Hepatocyte (in vitro differentiated cells): Measurements from ENCODE around the gene MOSMO. TPM values are rescaled to one million over a fixed set of nuclear protein-coding genes. Genes with fewer than 3 reads are reported as not detected.

ENCODE experiments used
- DNase-seq: peaks from one replicate; pipeline ENCODE4 v3.0.0-alpha.2; 2016; ENCODE audit warnings: low spot score
- H2AFZ ChIP-seq: fragments of 200-600 bp; sonication (generic); 2 replicates; pipeline ENCODE4 v1.6.0; 2016; ENCODE audit warnings: antibody characterized with exemption, mild to moderate bottlenecking
- H3K27ac ChIP-seq: fragments of 200-600 bp; sonication (generic); 2 replicates; pipeline ENCODE4 v1.5.1; 2016; ENCODE audit warnings: mild to moderate bottlenecking
- H3K27me3 ChIP-seq: fragments of 200-600 bp; sonication (generic); 2 replicates; pipeline ENCODE4 v1.6.1; 2016
- H3K36me3 ChIP-seq: fragments of 200-600 bp; sonication (generic); replicated peaks from 2 replicates; pipeline ENCODE4 v1.5.1; 2016; ENCODE audit warnings: low read depth; ENCODE audit not compliant: insufficient read depth
- H3K4me1 ChIP-seq: fragments of 200-600 bp; sonication (generic); 2 replicates; pipeline ENCODE4 v1.5.1; 2016; ENCODE audit warnings: mild to moderate bottlenecking, moderate library complexity; ENCODE audit not compliant: insufficient read depth
- H3K4me2 ChIP-seq: fragments of 200-600 bp; sonication (generic); 2 replicates; pipeline ENCODE4 v1.6.0; 2016
- H3K4me3 ChIP-seq: fragments of 200-600 bp; sonication (generic); 2 replicates; pipeline ENCODE4 v1.5.1; 2016; ENCODE audit warnings: mild to moderate bottlenecking
- H3K79me2 ChIP-seq: fragments of 200-600 bp; sonication (generic); 2 replicates; pipeline ENCODE4 v1.6.0; 2017; ENCODE audit warnings: mild to moderate bottlenecking
- H3K9me2 ChIP-seq: fragments of 200-600 bp; sonication (generic); replicated peaks from 2 replicates; pipeline ENCODE4 v1.6.0; 2017; ENCODE audit warnings: mild to moderate bottlenecking; ENCODE audit not compliant: insufficient read depth
- H3K9me3 ChIP-seq: fragments of 200-600 bp; sonication (generic); 2 replicates; pipeline ENCODE4 v1.5.1; 2016; ENCODE audit warnings: low read depth, mild to moderate bottlenecking
- H4K20me1 ChIP-seq: fragments of 200-600 bp; sonication (generic); 2 replicates; pipeline ENCODE4 v1.6.0; 2016; ENCODE audit warnings: mild to moderate bottlenecking; ENCODE audit not compliant: insufficient read depth, poor library complexity, severe bottlenecking
- EZH2 ChIP-seq: fragments of 200-600 bp; sonication (generic); IDR thresholded peaks from 2 replicates; pipeline ENCODE4 v1.6.1; 2016; ENCODE audit warnings: antibody characterized with exemption, mild to moderate bottlenecking, borderline replicate concordance
- EZH2phosphoT487 ChIP-seq: fragments of 200-600 bp; sonication (generic); IDR thresholded peaks from one replicate; pipeline ENCODE4 v1.6.1; 2018; ENCODE audit warnings: antibody characterized with exemption, mild to moderate bottlenecking, low read depth, moderate library complexity; ENCODE audit not compliant: unreplicated experiment, severe bottlenecking
- WGBS: methylation state at CpG from one replicate; pipeline ENCODE4 v1.1.6; 2016; ENCODE audit warnings: low lambda C conversion rate; ENCODE audit errors: missing lambda C conversion rate; 5-methylcytosine and 5-hydroxymethylcytosine counted together
- polyA plus RNA-seq: library from polyadenylated mRNA; unstranded; fragments of >200 nt; fragmentation: Nextera tagmentation; extraction: Ambion mirVana; gene quantifications from 2 replicates; pipeline ENCODE4 v1.2.1, GENCODE V29; 2016
- total RNA-seq: library from RNA; depleted of rRNA; stranded (reverse); fragments of >200 nt; gene quantifications from 2 replicates; pipeline ENCODE4 v1.2.3, GENCODE V29; 2014
- TF ChIP-seq, protein P1 (sequence below): fragments of 200-600 bp; sonication (generic); IDR thresholded peaks from 2 replicates; pipeline ENCODE4 v1.5.1; 2016; ENCODE audit warnings: antibody characterized with exemption, mild to moderate bottlenecking; ENCODE audit not compliant: poor library complexity

MOSMO gene
- total and polyA plus RNA-seq, 2 experiments from 2014 or later = 6.5 to 16.1 TPM

DNA sequence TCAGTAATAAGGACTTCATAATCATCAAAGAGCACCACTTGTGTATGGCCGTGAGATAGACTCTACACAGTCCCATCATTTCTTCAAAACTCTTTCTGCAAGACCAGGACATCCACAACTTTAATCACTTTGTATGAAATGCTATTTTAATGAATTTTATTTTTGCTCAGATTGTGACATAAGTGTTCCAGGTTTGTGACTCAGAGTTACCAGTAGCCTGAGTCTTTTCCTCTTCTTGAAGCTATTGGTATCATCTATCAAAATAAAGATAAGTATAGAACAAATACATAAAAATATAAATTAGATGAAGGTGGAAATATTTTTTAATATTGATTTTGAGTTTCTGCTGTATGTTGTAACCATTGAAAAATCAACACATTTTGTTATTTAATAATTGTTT is 67.9 kb downstream of the MOSMO start:
- Histone ChIP-seq H4K20me1 (no peaks in the 10 kb centered on the region), H3K9me3 (no peaks in the 10 kb centered on the region), H3K4me1 (no peaks in the 10 kb centered on the region), H3K4me3 (no peak overlapping the region), H3K36me3 (no peaks in the 10 kb centered on the region), H3K9me2 (no peaks in the 10 kb centered on the region), H3K27me3 (no peaks in the 10 kb centered on the region), H2AFZ (no peak overlapping the region), H3K4me2 (no peak overlapping the region), H3K27ac (no peak overlapping the region), H3K79me2 (no peaks in the 10 kb centered on the region)
- no peak for TF ChIP-seq EZH2phosphoT487
- TF ChIP-seq EZH2 = no peak
- TF ChIP-seq, protein P1, sequence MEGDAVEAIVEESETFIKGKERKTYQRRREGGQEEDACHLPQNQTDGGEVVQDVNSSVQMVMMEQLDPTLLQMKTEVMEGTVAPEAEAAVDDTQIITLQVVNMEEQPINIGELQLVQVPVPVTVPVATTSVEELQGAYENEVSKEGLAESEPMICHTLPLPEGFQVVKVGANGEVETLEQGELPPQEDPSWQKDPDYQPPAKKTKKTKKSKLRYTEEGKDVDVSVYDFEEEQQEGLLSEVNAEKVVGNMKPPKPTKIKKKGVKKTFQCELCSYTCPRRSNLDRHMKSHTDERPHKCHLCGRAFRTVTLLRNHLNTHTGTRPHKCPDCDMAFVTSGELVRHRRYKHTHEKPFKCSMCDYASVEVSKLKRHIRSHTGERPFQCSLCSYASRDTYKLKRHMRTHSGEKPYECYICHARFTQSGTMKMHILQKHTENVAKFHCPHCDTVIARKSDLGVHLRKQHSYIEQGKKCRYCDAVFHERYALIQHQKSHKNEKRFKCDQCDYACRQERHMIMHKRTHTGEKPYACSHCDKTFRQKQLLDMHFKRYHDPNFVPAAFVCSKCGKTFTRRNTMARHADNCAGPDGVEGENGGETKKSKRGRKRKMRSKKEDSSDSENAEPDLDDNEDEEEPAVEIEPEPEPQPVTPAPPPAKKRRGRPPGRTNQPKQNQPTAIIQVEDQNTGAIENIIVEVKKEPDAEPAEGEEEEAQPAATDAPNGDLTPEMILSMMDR = no peak
- DNase-seq = no peak
- 100% methylated on average over 1 of the region's 1 CpG for WGBS

DNA sequence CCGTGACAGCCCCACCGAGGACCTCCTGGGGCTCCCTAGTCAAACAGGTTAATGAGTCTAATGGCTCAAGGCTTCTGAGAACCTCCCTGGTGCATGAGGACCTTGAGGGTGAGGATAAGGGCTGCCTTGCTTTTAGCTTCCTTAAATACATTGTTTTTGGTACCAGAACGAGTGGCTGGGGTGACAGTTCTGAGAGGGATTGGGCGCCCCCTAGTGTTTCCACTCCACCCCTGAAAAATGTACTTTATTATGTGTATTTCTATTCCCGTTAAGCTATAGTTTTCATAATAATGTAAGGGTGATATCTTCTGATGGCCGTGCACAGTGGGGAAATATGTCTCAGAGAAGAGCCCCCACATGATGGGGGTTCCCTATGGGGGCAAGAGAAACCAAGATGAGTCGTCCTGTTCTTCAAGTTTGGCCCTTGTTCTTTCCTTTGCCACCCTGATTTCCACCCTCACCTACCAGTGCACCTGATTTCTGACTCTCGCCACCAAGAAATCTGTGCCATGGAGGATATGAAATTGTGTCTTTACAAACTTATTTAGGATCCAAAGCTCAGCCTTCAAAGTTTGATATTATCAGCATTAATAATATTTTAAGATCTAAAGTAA is 69.9 kb downstream of the MOSMO start:
- no peaks in the 10 kb centered on the region for H3K4me1 ChIP-seq
- no peaks in the 10 kb centered on the region for H3K36me3 ChIP-seq
- H3K4me2 ChIP-seq = no peak overlapping the region
- H3K9me2 ChIP-seq = no peaks in the 10 kb centered on the region
- no peaks in the 10 kb centered on the region for H3K9me3 ChIP-seq
- DNase-seq = peak; percentile 77
- no peak overlapping the region for H3K27ac ChIP-seq
- no peaks in the 10 kb centered on the region for H4K20me1 ChIP-seq
- H2AFZ ChIP-seq = no peak overlapping the region
- H3K79me2 ChIP-seq = no peaks in the 10 kb centered on the region
- no peaks in the 10 kb centered on the region for H3K27me3 ChIP-seq
- 43% methylated on average over 8 of the region's 8 CpGs for WGBS
- TF ChIP-seq, protein P1 = peak; percentile 80
- no peak for TF ChIP-seq EZH2phosphoT487
- H3K4me3 ChIP-seq = no peak overlapping the region

DNA sequence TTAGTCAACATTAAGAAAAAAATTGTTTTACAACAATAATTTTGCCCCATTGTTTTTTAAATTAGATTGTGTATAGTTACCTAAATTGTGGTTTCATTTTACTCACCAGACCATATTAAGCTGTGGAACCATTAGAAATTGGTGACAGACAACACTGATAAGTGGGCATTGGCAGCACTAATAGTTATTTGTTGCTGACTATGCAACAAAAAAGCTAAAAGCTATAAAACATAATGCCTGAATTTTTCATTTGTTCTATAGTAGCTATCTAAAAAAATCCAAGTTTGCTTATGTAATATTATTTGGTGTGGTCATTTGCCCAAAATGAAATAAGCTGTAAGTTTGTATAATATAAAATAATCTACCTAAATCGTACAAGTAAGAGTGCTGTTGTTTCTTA is 70.7 kb downstream of the MOSMO start:
- Histone ChIP-seq H3K4me3 (no peak overlapping the region), H3K36me3 (no peaks in the 10 kb centered on the region), H3K9me2 (no peaks in the 10 kb centered on the region), H3K4me1 (no peaks in the 10 kb centered on the region), H3K79me2 (no peaks in the 10 kb centered on the region), H3K27ac (no peak overlapping the region), H4K20me1 (no peaks in the 10 kb centered on the region), H3K9me3 (no peaks in the 10 kb centered on the region), H2AFZ (no peak overlapping the region), H3K27me3 (no peaks in the 10 kb centered on the region), H3K4me2 (no peak overlapping the region)
- TF ChIP-seq, protein P1 = no peak
- TF ChIP-seq EZH2phosphoT487 (no peak), EZH2 (no peak)
- WGBS = 76% methylated on average over 1 of the region's 1 CpG
- no peak for DNase-seq

DNA sequence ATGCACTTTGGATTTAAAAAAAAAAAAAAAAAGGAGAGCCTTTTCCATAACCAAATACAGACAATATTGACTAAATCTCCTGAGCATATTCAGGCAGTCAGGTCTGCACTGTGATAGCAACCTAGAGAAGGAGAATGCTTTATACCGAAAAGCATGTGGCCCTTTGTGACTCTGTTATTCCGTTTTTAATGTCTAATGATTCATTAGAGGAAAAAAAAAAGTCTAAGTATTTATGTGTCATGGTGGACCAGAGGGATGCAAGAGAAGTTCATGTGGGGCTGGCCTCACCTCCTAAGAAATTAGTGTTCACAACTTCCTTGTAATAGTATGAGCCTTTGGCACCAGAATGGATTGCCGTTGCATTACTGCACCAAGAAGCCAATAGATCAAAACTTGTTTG is 73.1 kb downstream of the MOSMO start:
- WGBS = 97% methylated on average over 3 of the region's 3 CpGs
- no peaks in the 10 kb centered on the region for H3K79me2 ChIP-seq

More for the DNA sequence above, 73.1 kb downstream of the MOSMO start:
- Histone ChIP-seq H3K4me2 (no peak overlapping the region), H3K9me3 (no peaks in the 10 kb centered on the region), H3K27me3 (no peaks in the 10 kb centered on the region), H3K9me2 (no peaks in the 10 kb centered on the region), H3K36me3 (no peaks in the 10 kb centered on the region), H3K27ac (no peak overlapping the region), H2AFZ (no peak overlapping the region), H3K4me3 (no peak overlapping the region), H4K20me1 (no peaks in the 10 kb centered on the region), H3K4me1 (no peaks in the 10 kb centered on the region)
- DNase-seq = no peak
- TF ChIP-seq EZH2 (no peak), EZH2phosphoT487 (no peak)
- TF ChIP-seq, protein P1 = no peak
